Right forelimb (tissue), 1 donor: Measurements from ENCODE around the gene ANKRD29.

Experiments
- DNase-seq: peaks from one replicate; pipeline ENCODE4 v3.0.0-alpha.2; 2018

Gene ANKRD29

DNA sequence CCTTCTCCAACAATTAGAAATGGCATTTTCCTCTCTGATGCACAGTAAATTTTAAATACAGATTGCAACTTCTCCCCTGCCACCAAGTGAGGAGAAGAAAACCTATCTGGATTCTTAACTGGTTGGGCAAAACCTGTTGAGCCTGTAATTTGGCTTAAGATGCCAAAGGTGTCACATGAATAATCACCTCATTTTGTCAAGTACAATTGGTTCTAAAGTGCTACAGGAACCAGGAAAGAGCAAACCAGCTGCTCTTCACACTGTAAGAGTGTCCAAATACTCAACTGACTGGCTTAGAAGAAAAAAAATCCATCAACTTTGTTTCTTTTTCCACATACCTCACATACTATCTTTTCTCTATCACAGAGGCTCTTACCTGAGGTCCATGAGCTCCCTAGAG is 111.8 kb downstream of the ANKRD29 start:
- DNase-seq = no peak
